ENCODE results near the gene GNRHR. TPM values are rescaled to one million over a fixed set of nuclear protein-coding genes. Genes with fewer than 3 reads are reported as not detected.

GNRHR gene, protein sequence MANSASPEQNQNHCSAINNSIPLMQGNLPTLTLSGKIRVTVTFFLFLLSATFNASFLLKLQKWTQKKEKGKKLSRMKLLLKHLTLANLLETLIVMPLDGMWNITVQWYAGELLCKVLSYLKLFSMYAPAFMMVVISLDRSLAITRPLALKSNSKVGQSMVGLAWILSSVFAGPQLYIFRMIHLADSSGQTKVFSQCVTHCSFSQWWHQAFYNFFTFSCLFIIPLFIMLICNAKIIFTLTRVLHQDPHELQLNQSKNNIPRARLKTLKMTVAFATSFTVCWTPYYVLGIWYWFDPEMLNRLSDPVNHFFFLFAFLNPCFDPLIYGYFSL
- total RNA-seq, result not detected

DNA sequence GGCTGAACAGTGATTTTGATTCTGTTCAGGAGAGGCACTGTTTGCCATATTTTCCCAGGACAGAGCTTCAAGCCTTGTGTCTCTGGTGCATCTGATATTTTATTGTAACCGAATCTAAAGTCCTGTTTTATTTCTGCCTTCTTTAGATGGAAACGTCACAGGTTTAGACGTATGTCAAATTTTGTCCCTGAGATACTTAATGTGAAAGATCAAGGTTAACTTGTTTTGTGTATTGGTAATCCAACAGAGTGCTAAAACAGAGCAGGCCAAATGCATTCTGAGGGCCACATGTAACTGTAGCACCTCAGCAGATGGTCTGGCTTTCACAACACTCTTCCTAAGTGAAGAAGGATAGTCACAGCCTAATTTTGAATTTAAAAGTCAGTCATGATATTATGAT is at the start of gene GNRHR:
Gene GNRHR (minus strand): TSS at position 101 of the 400 bp plus-strand sequence. CDS start 53 bp downstream, at position 48.
- Histone ChIP-seq H3K36me3 (no peaks in the 10 kb centered on the region), H3K9me3 (no peaks in the 10 kb centered on the region), H3K4me3 (no peak within 1 kb of the TSS), H3K27ac (no peak within 1 kb of the TSS), H3K4me1 (no peaks in the 10 kb centered on the region), H3K27me3 (no peaks in the 10 kb centered on the region)
- intact Hi-C loops (cut with DNase I; ENCODE audit: low total_unique reads), result no loop called here
- no peak for TF ChIP-seq POLR2A (IDR thresholded peaks at IDR 0.05)
- TF ChIP-seq POLR2AphosphoS5 (IDR thresholded peaks at IDR 0.05), result no peak
- TF ChIP-seq, protein P1, sequence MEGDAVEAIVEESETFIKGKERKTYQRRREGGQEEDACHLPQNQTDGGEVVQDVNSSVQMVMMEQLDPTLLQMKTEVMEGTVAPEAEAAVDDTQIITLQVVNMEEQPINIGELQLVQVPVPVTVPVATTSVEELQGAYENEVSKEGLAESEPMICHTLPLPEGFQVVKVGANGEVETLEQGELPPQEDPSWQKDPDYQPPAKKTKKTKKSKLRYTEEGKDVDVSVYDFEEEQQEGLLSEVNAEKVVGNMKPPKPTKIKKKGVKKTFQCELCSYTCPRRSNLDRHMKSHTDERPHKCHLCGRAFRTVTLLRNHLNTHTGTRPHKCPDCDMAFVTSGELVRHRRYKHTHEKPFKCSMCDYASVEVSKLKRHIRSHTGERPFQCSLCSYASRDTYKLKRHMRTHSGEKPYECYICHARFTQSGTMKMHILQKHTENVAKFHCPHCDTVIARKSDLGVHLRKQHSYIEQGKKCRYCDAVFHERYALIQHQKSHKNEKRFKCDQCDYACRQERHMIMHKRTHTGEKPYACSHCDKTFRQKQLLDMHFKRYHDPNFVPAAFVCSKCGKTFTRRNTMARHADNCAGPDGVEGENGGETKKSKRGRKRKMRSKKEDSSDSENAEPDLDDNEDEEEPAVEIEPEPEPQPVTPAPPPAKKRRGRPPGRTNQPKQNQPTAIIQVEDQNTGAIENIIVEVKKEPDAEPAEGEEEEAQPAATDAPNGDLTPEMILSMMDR (IDR thresholded peaks at IDR 0.05), result no peak
- DNase-seq (ENCODE audit: low spot score in 2 of 2), result no peak

DNA sequence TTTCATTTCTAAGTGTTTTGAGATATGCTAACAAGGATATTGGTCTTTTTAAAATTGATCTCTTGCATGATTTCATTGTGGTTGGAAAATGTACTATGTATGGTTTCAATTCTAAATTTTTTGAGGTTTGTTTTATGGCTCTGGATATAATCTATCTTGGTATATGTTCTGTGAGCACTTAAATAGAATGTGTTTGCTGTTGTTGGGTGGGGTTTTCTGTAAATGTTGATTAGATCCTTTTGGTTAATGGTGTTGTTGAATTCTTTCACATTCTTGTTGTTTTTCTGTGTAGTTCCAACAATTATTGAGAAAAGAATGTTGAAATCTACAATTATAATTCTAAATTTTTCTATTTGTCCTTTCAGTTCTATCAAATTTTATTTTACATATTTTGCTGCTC is 42.6 kb upstream of the GNRHR start:
- Histone ChIP-seq H3K27me3 (no peaks in the 10 kb centered on the region), H3K4me3 (no peak overlapping the region), H3K4me1 (no peaks in the 10 kb centered on the region), H3K9me3 (no peaks in the 10 kb centered on the region), H3K36me3 (no peaks in the 10 kb centered on the region), H3K27ac (no peak overlapping the region)
- TF ChIP-seq POLR2A (IDR thresholded peaks at IDR 0.05), result no peak
- TF ChIP-seq, protein P1 (IDR thresholded peaks at IDR 0.05), result no peak
- TF ChIP-seq POLR2AphosphoS5 (IDR thresholded peaks at IDR 0.05), result no peak
- DNase-seq (ENCODE audit: low spot score in 2 of 2), result no peak
- intact Hi-C loops (cut with DNase I; ENCODE audit: low total_unique reads), result no loop called here

GRCh38 chr4:67790721-67791120 is 36.5 kb upstream of the GNRHR start:
- no peak for TF ChIP-seq POLR2A (IDR thresholded peaks at IDR 0.05)
- no peak for TF ChIP-seq POLR2AphosphoS5 (IDR thresholded peaks at IDR 0.05)
- TF ChIP-seq, protein P1 (IDR thresholded peaks at IDR 0.05), result no peak
- Histone ChIP-seq H3K27ac (no peak overlapping the region), H3K4me3 (no peak overlapping the region), H3K4me1 (no peaks in the 10 kb centered on the region), H3K9me3 (no peaks in the 10 kb centered on the region), H3K36me3 (no peaks in the 10 kb centered on the region), H3K27me3 (no peaks in the 10 kb centered on the region)
- intact Hi-C loops (cut with DNase I; ENCODE audit: low total_unique reads), result no loop called here
- no peak for DNase-seq (ENCODE audit: low spot score in 2 of 2)

DNA sequence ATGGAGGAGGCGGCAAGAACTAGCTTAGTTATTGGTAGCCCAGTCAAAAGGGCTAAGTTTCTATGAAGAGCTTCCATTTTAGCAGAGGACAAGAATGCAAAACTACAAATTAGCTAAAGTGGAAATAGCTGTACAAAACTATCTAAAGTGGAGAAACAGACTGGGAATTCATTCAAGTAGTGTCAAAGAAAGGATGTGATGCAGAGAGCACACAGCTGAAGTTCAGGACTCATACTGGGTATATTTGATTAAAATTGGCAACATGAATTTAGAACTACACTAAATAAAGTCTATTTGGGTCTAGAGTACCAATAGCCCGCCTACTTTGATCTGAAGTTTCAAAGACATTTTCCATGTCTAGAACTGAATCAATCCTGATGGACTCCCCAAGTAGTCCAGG is 33.1 kb upstream of the GNRHR start:
- no peak overlapping the region for H3K4me3 ChIP-seq
- no peak for TF ChIP-seq POLR2AphosphoS5 (IDR thresholded peaks at IDR 0.05)
- no peak for TF ChIP-seq POLR2A (IDR thresholded peaks at IDR 0.05)
- TF ChIP-seq, protein P1 (IDR thresholded peaks at IDR 0.05), result no peak
- H3K4me1 ChIP-seq, result no peaks in the 10 kb centered on the region
- no peak for DNase-seq (ENCODE audit: low spot score in 2 of 2)
- H3K27me3 ChIP-seq, result no peaks in the 10 kb centered on the region
- H3K36me3 ChIP-seq, result no peaks in the 10 kb centered on the region
- intact Hi-C loops (cut with DNase I; ENCODE audit: low total_unique reads), result no loop called here
- no peak overlapping the region for H3K27ac ChIP-seq
- no peaks in the 10 kb centered on the region for H3K9me3 ChIP-seq

DNA sequence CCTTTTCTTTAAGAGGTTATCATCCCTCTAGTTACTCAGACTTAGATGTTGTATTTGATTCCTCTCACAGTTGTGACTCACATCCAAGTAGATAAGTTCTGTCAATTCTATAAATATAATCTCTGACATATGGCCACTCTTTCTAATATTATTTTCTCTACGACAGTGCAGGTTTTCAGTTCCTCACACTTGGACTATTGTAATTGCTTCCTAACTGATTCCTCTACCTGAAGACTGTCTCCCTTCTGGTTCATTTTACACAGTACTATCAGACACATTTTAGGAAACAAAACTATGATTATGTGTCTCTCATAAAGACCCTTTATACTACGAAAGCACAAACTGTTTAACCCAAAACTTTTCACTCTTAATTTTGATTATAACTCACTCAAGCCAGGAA is 31.3 kb upstream of the GNRHR start:
- TF ChIP-seq POLR2A (IDR thresholded peaks at IDR 0.05), result no peak
- TF ChIP-seq, protein P1 (IDR thresholded peaks at IDR 0.05), result no peak
- no peak for TF ChIP-seq POLR2AphosphoS5 (IDR thresholded peaks at IDR 0.05)
- H3K9me3 ChIP-seq, result no peaks in the 10 kb centered on the region
- H3K4me3 ChIP-seq, result no peak overlapping the region
- H3K27ac ChIP-seq, result no peak overlapping the region
- H3K27me3 ChIP-seq, result no peaks in the 10 kb centered on the region
- no peaks in the 10 kb centered on the region for H3K36me3 ChIP-seq
- no peak for DNase-seq (ENCODE audit: low spot score in 2 of 2)
- intact Hi-C loops (cut with DNase I; ENCODE audit: low total_unique reads), result no loop called here
- no peaks in the 10 kb centered on the region for H3K4me1 ChIP-seq
